ENCODE data around the gene MAN2A2.
A peak's percentile ranks its signal among the peaks of the same experiment; 100 is the strongest.

MAN2A2 gene

GRCh38 chr15:90957031-90957790 is 54.1 kb downstream of the MAN2A2 start:
- no peak overlapping the region for H3K27ac ChIP-seq
- no peak for TF ChIP-seq CTCF (IDR thresholded peaks at IDR 0.05)
- H3K36me3 ChIP-seq, result peaks cover 43% of the 10 kb centered on the region
- peaks cover 23 to 30% of the 10 kb centered on the region in 2 experiments for H3K4me1 ChIP-seq (ENCODE audit: control insufficient read depth in 1 of 2, insufficient read depth in 1 of 2, low read depth in 1 of 2, low read length in 1 of 2)
- H3K27me3 ChIP-seq, result no peaks in the 10 kb centered on the region
- peak overlapping the region; percentile 39 to 60 for H3K4me3 ChIP-seq (ENCODE audit: low read depth in 1 of 2, low read length in 1 of 2)
- H3K9me3 ChIP-seq, result no peaks in the 10 kb centered on the region

- no peak overlapping the region for H3K27ac ChIP-seq
- no peaks in the 10 kb centered on the region for H3K27me3 ChIP-seq
- H3K4me1 ChIP-seq (ENCODE audit: control insufficient read depth in 1 of 2, insufficient read depth in 1 of 2, low read depth in 1 of 2, low read length in 1 of 2), result peaks cover 23 to 30% of the 10 kb centered on the region in 2 experiments
- no peak overlapping the region for H3K4me3 ChIP-seq (ENCODE audit: low read depth in 1 of 2, low read length in 1 of 2)
- no peak for TF ChIP-seq CTCF (IDR thresholded peaks at IDR 0.05)
- no peaks in the 10 kb centered on the region for H3K9me3 ChIP-seq
- H3K36me3 ChIP-seq, result peaks cover 40% of the 10 kb centered on the region
These were observed 54.7 kb downstream of the MAN2A2 start for GRCh38 chr15:90957791-90958190.

GRCh38 chr15:90959028-90959595 is 56.0 kb downstream of the MAN2A2 start:
- H3K4me3 ChIP-seq (ENCODE audit: low read depth in 1 of 2, low read length in 1 of 2), result no peak overlapping the region
- no peaks in the 10 kb centered on the region for H3K9me3 ChIP-seq
- no peaks in the 10 kb centered on the region for H3K27me3 ChIP-seq
- peaks cover 27% of the 10 kb centered on the region for H3K36me3 ChIP-seq
- peaks cover 23 to 30% of the 10 kb centered on the region in 2 experiments for H3K4me1 ChIP-seq (ENCODE audit: control insufficient read depth in 1 of 2, insufficient read depth in 1 of 2, low read depth in 1 of 2, low read length in 1 of 2)
- H3K27ac ChIP-seq, result no peak overlapping the region
- no peak for TF ChIP-seq CTCF (IDR thresholded peaks at IDR 0.05)

- no peak overlapping the region for H3K27ac ChIP-seq
- H3K27me3 ChIP-seq, result no peaks in the 10 kb centered on the region
- peaks cover 27% of the 10 kb centered on the region for H3K36me3 ChIP-seq
- no peak overlapping the region for H3K4me3 ChIP-seq (ENCODE audit: low read depth in 1 of 2, low read length in 1 of 2)
- H3K9me3 ChIP-seq, result no peaks in the 10 kb centered on the region
- TF ChIP-seq CTCF (IDR thresholded peaks at IDR 0.05), result no peak
- peaks cover 16 to 24% of the 10 kb centered on the region in 2 experiments for H3K4me1 ChIP-seq (ENCODE audit: control insufficient read depth in 1 of 2, insufficient read depth in 1 of 2, low read depth in 1 of 2, low read length in 1 of 2)
These were observed 56.8 kb downstream of the MAN2A2 start for GRCh38 chr15:90959894-90960293.

GRCh38 chr15:90960298-90961091 is 57.4 kb downstream of the MAN2A2 start:
- TF ChIP-seq CTCF (IDR thresholded peaks at IDR 0.05), result no peak
- Histone ChIP-seq H3K4me3 (ENCODE audit: low read depth in 1 of 2, low read length in 1 of 2) (no peak overlapping the region), H3K27me3 (no peaks in the 10 kb centered on the region), H3K9me3 (no peaks in the 10 kb centered on the region), H3K36me3 (peaks cover 30% of the 10 kb centered on the region), H3K4me1 (ENCODE audit: control insufficient read depth in 1 of 2, insufficient read depth in 1 of 2, low read depth in 1 of 2, low read length in 1 of 2) (peaks cover 10 to 20% of the 10 kb centered on the region in 2 experiments), H3K27ac (no peak overlapping the region)

Data from neutrophil (primary cell).